HAP-1 (cell line): ENCODE data around the gene NOC4L.
"Not testable (repeated sequence)": the region's sequence is repeated elsewhere in the genome, so short reads cannot be mapped to it uniquely, and the experiment has no call there.

Source experiments
- DNase-seq, 2 experiments: peaks; one replicate each; pipeline ENCODE4 v3.0.0-alpha.2; 2016 to 2020; ENCODE audit warnings: low spot score in 2 of 2
- H3K27me3 ChIP-seq: fragments of 250-450 bp; sonication (Bioruptor Pico); 2 replicates; pipeline ENCODE4 v1.5.1; 2020; ENCODE audit warnings: low read depth, mild to moderate bottlenecking, moderate library complexity
- H3K36me3 ChIP-seq: fragments of 250-450 bp; sonication (Bioruptor Pico); replicated peaks from 2 replicates; pipeline ENCODE4 v1.5.1; 2020; ENCODE audit warnings: mild to moderate bottlenecking
- H3K4me1 ChIP-seq: fragments of 250-450 bp; sonication (Bioruptor Pico); 2 replicates; pipeline ENCODE4 v1.5.1; 2020; ENCODE audit warnings: mild to moderate bottlenecking
- H3K4me3 ChIP-seq: fragments of 250-450 bp; sonication (Bioruptor Pico); 2 replicates; pipeline ENCODE4 v1.5.1; 2020; ENCODE audit warnings: mild to moderate bottlenecking, moderate library complexity
- H3K9me3 ChIP-seq: fragments of 250-450 bp; sonication (Bioruptor Pico); 2 replicates; pipeline ENCODE4 v1.5.1; 2020; ENCODE audit warnings: mild to moderate bottlenecking, moderate library complexity
- in situ Hi-C: fragments of 300-500 bp; cut with MboI; formaldehyde crosslinking; loops from 3 replicates; pipeline ENCODE4 v1.14.3; 2020; ENCODE audit warnings: low sequenced_read_pairs, inconsistent platforms, mixed read lengths

Gene NOC4L

GRCh38 chr12:132131229-132131628, 13.0 kb upstream of the NOC4L start:
- no peak for DNase-seq
- Histone ChIP-seq H3K4me1 (no peaks in the 10 kb centered on the region), H3K36me3 (peaks cover 15% of the 10 kb centered on the region), H3K9me3 (0 out of 2 replicates have a peak, but pooled peaks cover 2% of the 10 kb centered on the region), H3K4me3 (no peak overlapping the region), H3K27me3 (no peaks in the 10 kb centered on the region)
- in situ Hi-C loops: no loop called here

GRCh38 chr12:132131952-132132351, 12.3 kb upstream of the NOC4L start:
- Histone ChIP-seq H3K27me3 (no peaks in the 10 kb centered on the region), H3K36me3 (peaks cover 9% of the 10 kb centered on the region), H3K4me1 (no peaks in the 10 kb centered on the region), H3K4me3 (no peak overlapping the region), H3K9me3 (0 out of 2 replicates have a peak, but pooled peaks cover 2% of the 10 kb centered on the region)
- in situ Hi-C loops: no loop called here
- no peak for DNase-seq

- H3K4me1 ChIP-seq: no peaks in the 10 kb centered on the region
- no peaks in the 10 kb centered on the region for H3K36me3 ChIP-seq
- no peak overlapping the region for H3K4me3 ChIP-seq
- H3K27me3 ChIP-seq: no peaks in the 10 kb centered on the region
- no peak for DNase-seq
- in situ Hi-C loops: no loop called here
- H3K9me3 ChIP-seq: 0 out of 2 replicates have a peak, but pooled peaks cover 1% of the 10 kb centered on the region
Measured at GRCh38 chr12:132132609-132133430, 11.4 kb upstream of the NOC4L start.

- Histone ChIP-seq H3K27me3 (no peaks in the 10 kb centered on the region), H3K4me1 (no peaks in the 10 kb centered on the region), H3K4me3 (no peak overlapping the region), H3K36me3 (peaks cover 5% of the 10 kb centered on the region), H3K9me3 (no peaks in the 10 kb centered on the region)
- in situ Hi-C loops: no loop called here
- DNase-seq: no peak
Measured at GRCh38 chr12:132133952-132134652, 10.2 kb upstream of the NOC4L start.

- H3K27me3 ChIP-seq, in situ Hi-C loops, H3K9me3 ChIP-seq, H3K4me1 ChIP-seq, DNase-seq, H3K4me3 ChIP-seq: not testable (repeated sequence)
- peaks cover 11% of the 10 kb centered on the region for H3K36me3 ChIP-seq
Measured at GRCh38 chr12:132134653-132135183, 9.5 kb upstream of the NOC4L start.

GRCh38 chr12:132136226-132136625, 8.0 kb upstream of the NOC4L start:
- H3K4me1 ChIP-seq, DNase-seq, H3K4me3 ChIP-seq, H3K27me3 ChIP-seq, in situ Hi-C loops, H3K9me3 ChIP-seq: not testable (repeated sequence)
- peaks cover 26% of the 10 kb centered on the region for H3K36me3 ChIP-seq

GRCh38 chr12:132137483-132138125, 6.7 kb upstream of the NOC4L start:
- DNase-seq: no peak
- Histone ChIP-seq H3K9me3 (no peaks in the 10 kb centered on the region), H3K36me3 (peaks cover 40% of the 10 kb centered on the region), H3K4me3 (no peak overlapping the region), H3K27me3 (no peaks in the 10 kb centered on the region), H3K4me1 (no peaks in the 10 kb centered on the region)
- in situ Hi-C loops: no loop called here

GRCh38 chr12:132138941-132139871, 5.1 kb upstream of the NOC4L start:
- Histone ChIP-seq H3K4me1 (0 out of 2 replicates have a peak, but pooled peaks cover 3% of the 10 kb centered on the region), H3K9me3 (no peaks in the 10 kb centered on the region), H3K27me3 (no peaks in the 10 kb centered on the region), H3K36me3 (peaks cover 42% of the 10 kb centered on the region), H3K4me3 (no peak overlapping the region)
- no peak for DNase-seq
- in situ Hi-C loops: no loop called here

GRCh38 chr12:132139912-132140311, 4.3 kb upstream of the NOC4L start:
- H3K27me3 ChIP-seq: no peaks in the 10 kb centered on the region
- 0 out of 2 replicates have a peak, but pooled peaks cover 3% of the 10 kb centered on the region for H3K4me1 ChIP-seq
- in situ Hi-C loops: no loop called here
- no peaks in the 10 kb centered on the region for H3K9me3 ChIP-seq
- no peak overlapping the region for H3K4me3 ChIP-seq
- DNase-seq: no peak
- H3K36me3 ChIP-seq: peaks cover 42% of the 10 kb centered on the region

- in situ Hi-C loops: no loop called here
- no peaks in the 10 kb centered on the region for H3K27me3 ChIP-seq
- peaks cover 42% of the 10 kb centered on the region for H3K36me3 ChIP-seq
- DNase-seq: no peak
- no peak overlapping the region for H3K4me3 ChIP-seq
- no peaks in the 10 kb centered on the region for H3K9me3 ChIP-seq
- H3K4me1 ChIP-seq: 0 out of 2 replicates have a peak, but pooled peaks cover 3% of the 10 kb centered on the region
Measured at GRCh38 chr12:132140501-132140900, 3.8 kb upstream of the NOC4L start.

GRCh38 chr12:132140918-132141841, 3.1 kb upstream of the NOC4L start:
- H3K4me3 ChIP-seq: no peak overlapping the region
- peaks cover 42% of the 10 kb centered on the region for H3K36me3 ChIP-seq
- in situ Hi-C loops: no loop called here
- no peaks in the 10 kb centered on the region for H3K9me3 ChIP-seq
- H3K27me3 ChIP-seq: no peaks in the 10 kb centered on the region
- no peak for DNase-seq
- H3K4me1 ChIP-seq: 0 out of 2 replicates have a peak, but pooled peaks cover 3% of the 10 kb centered on the region
